NCI-H510A treated with DMSO at 0.1 percent for 48 hours (cell line): ENCODE measurements around the gene TBXAS1.

Experiments used
- DNase-seq: peaks from one replicate; lab custom pipeline; 2025; lab: John Stamatoyannopoulos, UW

The TBXAS1 gene

DNA sequence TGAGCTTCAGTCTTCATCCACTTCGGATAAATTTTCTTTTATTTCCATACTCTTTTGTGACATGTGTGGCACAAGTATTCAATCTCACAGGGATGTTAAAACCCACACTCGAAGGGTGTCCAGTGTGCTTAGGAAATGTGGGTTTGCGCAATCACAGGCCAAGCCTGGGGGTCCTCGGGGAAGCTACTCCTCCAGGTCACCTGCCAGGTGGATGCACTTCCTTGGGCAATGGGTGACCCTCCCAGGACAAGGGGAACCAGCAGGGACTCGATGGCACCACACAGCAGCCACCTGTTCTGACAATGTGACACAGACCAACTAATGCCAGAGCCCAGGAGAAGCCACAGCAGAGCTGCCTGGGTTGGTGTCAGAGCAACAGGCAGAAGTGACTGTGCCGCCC lies 194.7 kb downstream of the TBXAS1 start:
- DNase-seq = no peak

DNA sequence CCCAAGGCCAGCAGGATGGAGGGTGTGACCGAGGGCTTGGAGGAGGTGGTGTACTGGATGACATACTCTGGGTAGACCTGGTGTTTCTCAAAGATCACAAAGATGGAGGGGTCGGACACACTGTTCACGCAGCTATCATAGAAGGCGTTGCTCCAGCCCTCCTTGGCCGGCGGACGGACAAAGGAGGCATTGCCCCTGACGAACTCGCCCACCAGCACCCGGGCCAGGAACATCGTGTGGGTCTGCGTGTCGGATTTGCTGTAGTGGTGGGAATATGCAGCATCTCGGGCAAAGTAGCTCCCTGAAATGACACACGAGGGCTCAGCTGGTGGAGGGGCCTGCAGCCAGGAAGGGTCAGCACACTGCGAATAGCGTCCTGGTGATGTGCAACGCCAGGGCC lies 195.5 kb downstream of the TBXAS1 start:
- DNase-seq = no peak

DNA sequence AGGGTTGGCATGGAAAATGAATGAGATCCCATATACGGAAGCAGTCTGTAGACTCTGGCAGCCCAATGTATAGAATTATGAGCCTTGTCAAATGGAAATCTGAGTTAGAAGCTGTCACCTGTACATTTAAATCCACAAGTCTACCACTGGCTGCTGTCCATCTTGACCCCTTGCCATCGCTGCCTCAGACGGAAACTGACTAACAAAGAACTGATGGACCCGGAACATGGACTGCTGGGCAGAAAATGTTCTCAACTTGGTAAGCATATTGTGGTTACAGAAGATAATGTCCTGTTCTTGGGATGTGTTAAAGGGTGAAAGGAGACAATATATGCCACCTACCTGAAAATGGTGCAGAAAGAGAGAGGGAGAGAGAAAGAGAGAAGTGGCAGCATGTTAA lies 196.2 kb downstream of the TBXAS1 start:
- no peak for DNase-seq

DNA sequence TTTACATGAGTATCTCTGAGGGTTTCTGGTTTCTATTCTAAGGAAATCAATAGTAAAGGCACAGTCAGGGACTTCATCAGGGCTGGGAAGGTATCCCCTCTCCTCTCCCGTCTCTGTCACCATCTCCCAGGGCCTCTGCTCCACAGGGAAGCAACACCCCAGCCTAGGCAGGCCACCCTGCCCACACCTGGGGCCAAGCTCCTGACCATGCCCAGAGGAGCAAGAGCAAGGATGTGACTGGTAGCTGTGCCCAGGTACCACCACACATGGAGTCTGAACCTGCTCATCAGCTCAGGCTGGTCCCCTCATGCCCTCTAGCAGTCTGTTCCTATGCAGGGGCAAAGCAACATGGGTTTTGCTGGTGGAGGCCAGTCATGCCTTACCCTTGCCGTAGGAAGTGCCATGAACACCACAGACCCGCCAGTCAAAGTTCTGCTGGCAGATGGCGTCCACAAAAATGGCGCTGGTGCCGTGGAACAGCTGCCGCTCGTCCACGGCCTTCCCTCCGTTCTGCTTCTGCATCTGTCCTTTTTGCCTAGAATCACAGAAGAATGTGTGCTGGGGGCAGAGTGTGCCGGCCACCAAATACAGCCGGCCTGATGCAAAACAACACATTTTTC lies 196.9 kb downstream of the TBXAS1 start:
- DNase-seq = no peak

DNA sequence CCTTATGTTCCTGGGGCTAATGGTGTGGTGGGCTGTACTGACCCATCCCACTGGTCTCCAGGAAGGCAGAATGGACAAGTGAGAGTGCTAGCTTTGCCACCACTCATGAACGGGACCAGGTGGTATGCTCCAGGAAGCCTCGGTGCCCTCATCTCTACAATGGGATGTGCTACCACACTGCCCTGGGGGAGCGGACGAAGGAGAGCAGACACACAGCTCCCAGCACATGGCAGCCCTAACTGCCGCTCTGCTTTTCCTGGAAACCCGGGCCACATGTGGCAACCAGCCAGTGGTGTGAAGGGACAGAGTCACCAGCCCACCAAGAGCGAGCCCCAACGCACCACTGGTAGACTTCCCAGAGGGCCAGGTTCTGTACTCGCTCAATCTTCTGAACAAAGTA lies 197.9 kb downstream of the TBXAS1 start:
- DNase-seq = no peak

DNA sequence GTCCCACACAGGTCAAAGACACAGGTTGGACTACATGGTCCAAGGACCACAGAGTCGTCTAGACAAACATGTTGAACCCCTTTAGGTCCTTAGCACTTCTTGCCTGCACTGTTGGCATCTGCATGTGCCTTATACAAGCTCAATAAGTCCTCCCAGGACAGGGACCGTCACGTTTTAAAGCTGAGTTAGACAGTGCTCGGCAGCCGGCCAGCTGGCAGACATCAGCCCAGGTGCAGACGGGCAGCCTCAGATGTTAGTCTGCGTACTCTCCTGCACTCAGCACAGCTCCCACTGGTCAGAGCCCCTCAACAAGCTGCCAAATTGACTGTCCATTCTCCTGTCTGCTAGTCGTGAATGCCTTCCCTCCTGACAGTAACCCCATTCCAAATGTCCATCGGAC lies 198.8 kb downstream of the TBXAS1 start:
- DNase-seq = no peak

DNA sequence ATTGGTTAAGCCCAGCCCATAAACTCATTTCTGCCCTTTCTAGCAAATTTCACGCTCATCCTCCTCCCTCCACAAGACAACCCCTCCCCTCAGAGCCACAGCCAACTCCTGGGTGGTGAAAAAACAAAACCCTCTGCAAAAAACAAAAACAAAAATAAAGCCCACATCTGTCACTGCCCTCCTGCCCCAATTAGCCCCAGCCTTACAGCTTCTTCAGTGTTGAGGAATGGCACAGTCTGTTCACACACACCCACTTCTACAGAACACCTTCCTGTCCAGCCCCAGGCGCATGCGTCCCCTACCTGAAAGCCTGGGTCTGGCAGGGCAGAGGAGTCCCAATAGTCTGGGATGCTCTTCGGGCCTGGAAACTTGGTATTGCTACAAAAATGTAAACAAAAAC lies 199.2 kb downstream of the TBXAS1 start:
- DNase-seq = no peak

DNA sequence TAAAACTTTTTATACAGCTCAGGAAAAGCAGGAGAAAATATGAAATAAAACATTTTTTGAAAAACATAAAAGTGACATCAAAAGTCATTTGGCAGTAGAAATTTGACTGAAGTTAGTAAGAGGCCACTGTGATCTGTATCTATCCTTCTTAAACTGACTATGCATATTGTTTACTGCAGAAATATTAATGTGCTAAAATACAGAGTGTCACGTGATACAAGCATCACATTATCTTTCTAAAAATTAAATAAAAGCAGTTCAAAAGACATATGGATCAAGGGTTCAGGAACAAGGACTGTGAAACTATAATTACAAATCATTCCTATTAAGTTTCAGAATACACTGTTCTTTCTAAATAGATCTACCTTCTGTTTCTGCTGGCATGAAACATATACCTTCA lies 200.0 kb downstream of the TBXAS1 start:
- DNase-seq = no peak

DNA sequence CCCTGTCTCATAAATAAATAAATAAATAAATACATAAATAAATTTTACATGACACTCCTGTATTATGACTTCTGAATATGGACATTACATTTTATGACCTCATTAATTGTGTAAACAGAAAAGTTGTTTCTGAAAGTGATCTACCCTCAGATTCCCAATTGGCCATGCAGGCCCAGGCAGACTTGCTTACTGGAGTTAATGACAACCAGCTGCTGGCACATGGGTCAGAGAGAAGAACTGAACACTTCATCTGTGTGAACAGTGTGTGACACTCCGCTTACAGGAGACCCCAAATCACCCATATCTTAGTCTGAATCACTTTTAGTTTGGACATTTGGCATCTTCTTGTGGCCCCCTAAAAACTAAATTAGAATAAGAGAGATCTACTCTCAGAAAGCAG lies 202.3 kb downstream of the TBXAS1 start:
- DNase-seq = no peak

DNA sequence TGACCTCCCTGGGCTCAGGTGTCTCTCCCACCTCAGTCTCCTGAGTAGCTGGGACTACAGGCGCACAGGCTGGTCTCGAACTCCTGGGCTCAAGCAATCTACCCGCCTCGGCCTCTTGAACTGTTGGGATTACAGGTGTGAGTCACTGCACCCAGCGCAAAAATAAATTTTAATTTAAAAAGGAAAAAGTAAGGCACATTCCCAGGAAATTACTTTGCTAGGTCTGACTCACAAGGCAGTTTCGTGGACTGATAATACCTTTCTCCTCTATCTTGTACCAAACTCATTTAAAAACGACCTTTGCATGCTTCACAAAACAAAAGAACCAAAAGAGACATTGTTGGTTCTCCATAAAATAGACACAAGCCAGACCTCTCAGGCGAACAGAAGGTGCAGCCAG lies 204.0 kb downstream of the TBXAS1 start:
- DNase-seq = no peak

DNA sequence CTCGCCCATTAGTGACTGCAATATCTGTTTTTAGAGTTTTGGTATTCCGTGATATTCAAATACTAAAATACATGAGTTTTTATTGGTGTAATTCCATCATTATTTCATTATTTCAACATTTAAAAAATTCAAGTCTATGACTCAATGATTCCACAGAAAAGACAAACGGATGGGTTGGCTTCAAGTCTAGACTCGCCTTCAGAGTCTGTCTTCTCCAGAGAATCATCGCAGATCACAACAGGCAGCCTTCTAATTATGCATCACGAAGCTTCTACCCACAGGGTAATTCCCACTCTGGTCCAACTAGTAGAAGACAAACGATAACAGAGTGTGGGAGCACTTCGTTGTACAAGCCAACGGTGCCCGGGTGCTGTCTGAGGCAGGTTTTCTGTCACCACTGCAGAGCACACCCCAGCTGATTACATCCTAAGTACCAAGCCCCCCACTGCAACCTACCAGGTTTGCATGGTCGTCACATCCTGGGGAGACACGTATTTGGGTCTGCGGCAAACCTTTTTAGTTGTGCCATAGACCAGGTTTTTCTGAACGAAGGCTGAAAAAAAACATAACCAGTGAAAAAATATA lies 204.8 kb downstream of the TBXAS1 start:
- DNase-seq = no peak

DNA sequence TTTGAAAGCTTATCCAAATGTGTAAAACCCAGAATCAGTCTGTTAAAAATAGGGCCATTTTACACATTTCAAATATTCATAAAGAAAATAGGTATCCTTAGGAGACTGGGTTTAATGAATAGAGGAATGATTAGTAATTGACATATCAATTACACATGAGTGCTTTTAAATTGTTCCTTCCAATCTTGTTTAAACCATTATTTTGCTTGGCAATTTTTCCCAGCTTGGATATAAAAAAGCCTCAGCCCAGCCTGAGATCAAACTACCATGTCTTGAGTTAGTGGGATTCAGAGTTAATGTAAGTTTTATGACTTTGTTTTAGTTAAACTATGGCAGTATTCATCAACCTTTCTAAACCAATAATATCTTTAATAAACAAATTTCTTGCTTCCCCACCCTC lies 205.4 kb downstream of the TBXAS1 start:
- DNase-seq = no peak

DNA sequence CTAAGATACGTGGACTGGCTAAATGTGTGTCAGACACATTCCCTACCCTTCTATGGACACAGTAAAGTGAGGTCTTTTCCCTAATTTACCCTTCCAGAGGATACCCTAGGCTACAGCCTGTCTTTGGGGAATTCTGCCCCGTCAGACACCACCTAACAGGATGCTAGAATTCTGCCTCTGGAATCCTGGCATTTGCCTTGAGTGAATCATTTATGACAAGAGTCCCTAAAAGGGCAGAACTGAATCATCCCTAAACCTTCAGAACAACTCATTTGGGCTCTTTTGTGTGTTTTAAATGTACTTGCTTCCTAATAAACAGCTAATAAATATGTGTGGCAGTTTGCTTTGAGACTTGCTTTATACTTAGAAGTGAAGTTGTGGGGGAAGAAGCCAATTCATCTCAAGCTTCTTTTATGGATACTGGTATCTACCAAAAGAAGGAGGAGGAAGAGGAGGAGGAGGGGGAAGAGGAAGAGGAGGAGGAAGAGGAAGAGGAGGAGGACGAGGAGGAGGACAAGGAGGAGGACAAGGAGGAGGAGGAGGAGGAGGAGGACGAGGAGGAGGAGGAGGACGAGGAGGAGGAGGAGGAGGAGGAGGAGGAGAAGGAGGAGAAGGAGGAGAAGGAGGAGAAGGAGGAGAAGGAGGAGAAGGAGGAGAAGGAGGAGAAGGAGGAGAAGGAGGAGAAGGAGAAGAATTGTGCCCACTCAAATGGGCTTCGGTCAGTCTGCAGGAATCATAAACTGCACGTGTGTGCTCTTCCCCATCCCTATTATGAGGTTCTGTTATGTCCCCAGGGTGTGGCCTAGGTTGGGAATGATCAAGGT lies 206.5 kb downstream of the TBXAS1 start:
- DNase-seq = no peak

DNA sequence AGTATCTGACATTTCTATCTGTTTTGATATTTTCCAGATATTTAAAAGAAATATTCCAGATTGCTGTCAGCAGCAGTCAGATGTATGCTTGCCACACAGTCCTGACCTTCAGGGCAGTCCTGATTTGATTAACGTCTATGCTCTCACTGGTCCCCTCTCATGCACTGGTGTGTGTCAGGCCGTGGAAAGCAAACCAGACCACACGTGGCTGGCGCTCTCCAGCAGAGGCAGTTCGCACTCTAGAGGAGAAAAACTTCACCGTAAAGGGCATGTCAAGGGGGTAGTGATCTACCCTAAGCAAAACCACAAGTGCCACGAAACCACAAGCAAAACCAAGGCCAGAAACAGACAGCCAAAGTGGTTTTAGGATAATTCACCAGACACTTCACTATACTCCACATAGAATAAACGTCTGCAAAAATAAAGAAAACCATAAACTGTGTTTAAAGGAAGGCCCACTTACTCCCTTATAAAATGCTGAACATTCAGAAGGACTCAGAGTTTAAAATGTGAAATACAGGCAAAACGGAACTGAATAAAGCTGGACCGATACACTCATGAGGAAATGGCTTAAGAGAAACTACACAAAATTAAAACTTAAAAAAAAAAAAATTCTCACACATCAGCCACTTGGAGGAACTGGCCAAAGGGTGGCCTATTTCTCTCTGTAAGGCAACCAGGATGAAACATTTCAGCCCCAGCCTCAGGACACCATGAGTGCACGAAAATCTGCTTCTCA lies 207.3 kb downstream of the TBXAS1 start:
- no peak for DNase-seq

DNA sequence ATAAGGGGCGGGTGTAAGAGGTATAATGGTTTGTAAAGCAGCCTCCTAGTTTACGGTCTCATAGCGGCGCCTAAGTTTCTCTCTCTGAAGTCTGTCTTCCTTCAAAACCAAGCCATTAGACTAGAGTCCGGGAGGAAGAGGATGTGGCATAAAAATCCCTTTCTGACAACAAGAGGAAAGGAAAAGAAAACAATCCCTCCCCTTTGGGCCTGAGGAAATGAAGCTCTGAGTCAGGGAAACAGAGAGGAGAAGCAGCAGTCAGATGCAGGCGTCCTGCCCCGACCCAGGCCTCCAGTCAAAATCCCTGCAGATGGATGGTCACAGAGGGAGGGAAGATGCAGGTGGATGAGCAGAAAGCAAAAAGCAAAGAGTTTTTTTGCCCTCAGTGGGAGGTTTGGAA lies 210.0 kb downstream of the TBXAS1 start:
- no peak for DNase-seq

DNA sequence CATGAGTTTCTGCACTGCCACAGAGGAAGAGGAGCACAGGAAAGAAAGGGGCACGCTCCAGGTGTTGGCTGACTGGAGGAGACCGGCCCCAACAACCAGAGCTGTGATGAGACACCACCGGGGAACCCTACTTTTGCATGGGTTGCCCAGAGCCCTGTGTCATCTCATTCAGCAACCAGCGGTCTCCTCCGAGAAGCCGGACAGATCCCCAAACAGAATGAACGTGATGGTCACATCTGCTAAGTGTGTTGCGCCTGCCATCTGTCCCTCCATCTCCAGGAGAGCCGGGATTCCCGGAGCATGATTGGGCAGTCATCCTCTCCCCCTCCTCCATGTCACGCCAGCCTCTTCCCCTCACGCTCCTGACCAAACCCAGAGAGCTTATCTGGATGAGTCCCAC lies 210.8 kb downstream of the TBXAS1 start:
- DNase-seq = no peak

DNA sequence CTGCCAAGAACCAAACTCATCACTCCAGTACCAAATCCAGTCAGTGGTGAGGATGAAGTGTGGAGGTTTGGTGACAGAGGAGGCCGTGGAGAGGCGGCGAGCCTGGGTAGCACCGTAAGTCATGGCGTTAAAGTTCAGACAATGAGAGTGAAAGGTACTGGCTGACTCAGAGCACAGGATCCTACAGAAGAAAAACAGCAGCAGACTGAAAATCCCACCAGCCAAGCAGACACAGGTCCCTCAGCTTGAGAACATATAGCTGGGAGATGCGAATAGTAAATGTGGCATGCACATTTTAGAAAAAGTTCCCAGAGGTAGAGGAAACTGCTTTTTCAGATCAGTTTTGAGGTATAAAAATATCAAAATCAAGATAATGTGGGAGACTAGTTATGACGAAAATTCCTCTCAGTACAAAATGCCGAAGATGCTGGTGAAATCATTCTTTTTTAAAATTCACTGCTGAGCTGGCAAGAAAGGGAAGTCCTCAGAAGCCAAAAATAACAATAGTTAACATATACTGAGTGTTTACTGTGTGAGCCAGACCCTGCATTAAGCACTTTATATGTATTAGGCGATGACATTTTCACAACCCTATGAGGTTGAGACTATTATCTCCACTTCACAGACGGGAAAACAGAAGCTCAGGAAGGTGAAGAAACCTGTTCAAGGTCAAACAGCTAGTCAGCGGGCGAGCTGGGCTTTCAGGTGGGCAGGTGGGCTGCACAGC lies 212.8 kb downstream of the TBXAS1 start:
- no peak for DNase-seq

DNA sequence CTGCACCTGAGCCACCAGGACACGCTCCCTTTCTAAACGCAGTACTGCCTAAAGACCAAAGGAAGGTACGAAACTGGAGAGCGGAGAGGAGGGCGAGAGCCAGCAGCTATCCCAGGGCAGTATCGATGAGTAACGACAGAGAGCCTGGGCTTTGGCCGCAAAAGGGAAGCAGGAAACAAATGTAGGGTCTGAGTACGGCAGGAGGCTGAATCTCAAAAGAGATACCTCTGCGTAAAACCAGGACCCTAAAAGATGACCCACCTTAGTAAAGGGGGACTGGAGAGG lies 213.3 kb downstream of the TBXAS1 start:
- no peak for DNase-seq

DNA sequence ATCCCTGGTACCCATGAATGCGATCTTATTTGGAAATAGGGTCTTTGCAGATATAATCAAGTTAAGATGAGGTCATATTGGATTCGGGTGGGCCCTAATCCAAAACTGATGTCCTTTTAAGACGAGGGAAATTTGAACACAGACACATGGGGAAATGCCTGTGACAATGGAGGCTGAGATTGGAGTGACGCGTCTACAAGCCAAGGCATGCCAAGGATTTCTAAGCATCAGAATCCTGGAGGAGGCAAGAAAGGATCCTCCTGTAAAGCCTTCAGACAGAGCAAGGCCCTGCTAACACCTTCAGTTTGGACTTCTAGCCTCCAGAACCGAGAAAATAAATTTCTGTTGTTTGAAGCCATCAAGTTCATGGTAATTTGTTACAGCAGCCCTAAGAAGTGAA lies 215.2 kb downstream of the TBXAS1 start:
- no peak for DNase-seq

DNA sequence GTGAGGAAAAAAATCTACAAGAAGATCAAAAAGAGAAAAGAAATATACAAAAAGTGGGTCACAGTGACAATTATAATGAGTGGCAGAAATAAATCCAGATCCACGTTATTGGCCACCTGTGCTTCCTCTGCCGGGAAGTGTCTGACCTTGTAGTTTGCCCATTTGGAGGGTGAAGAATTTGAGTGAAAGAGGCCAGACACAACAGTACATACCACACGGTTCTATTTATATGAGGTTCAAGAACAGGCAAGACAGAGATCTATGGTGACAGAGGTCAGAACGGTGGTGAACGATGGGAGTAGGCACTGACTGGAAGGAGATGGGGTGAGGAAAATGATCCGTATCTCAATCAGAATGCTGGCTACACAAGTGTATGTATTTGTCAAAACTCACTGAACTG lies 216.6 kb downstream of the TBXAS1 start:
- DNase-seq = no peak

DNA sequence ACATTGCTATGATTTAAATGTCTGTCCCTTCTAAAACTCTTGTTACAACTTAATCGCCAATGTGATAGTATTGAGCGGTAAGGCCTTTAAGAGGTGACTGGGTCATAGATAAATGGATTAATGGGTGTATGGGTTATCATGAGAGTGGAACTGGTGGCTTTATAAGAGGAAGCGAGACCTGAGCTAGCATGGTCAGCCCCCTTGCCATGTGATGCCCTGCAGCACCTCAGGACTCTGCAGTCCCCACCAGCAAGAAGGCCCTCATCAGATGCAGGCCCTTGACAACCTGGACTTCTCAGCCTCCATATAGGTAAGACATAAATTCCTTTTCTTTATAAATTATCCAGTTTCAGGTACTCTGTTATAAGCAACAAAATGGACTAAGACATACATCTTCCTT lies 218.1 kb downstream of the TBXAS1 start:
- no peak for DNase-seq

DNA sequence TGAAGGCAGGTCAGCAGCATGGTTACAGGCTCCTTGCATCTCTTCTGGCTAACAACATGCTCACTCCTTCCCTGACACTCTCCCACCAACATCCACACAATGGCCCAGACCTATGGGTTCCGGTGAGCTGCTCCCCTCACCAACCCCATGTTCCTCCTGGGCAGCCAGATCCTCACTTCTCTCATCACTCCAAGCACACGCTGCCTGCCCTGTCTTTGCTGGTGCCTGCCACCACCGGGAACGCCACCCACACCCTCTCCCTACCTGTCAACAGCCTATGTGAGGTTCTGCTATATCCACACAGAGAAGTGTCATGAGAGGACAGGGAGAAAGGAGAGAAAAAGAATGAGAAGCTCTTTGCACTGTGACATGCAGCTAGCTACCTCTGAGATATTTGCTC lies 219.1 kb downstream of the TBXAS1 start:
- DNase-seq = no peak

DNA sequence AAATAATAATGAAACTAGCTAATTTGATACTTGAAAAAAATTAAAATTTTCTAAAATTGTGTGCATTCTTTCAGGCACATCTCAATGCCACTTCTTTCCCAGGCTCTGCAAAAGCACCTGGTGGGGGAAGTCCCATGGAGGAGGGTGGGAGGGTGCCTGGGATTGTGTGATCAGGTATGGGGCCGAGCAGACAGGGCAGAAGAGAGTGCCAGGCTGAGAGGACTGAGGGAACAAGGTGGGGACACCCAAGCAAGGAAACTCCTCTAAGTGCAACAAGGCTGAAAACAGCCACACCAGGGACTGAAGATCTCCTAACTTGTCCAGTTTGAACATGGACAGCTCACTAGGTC lies 219.9 kb downstream of the TBXAS1 start:
- no peak for DNase-seq
